PC-9 (cell line): ENCODE measurements around the gene BCL11A.

Experiments
- CTCF ChIP-seq: fragments of 200-600 bp; sonication (generic); conservative IDR thresholded peaks from 2 replicates; pipeline ENCODE4 v1.6.1; 2017; ENCODE audit warnings: mixed run types, antibody characterized with exemption, mild to moderate bottlenecking, moderate library complexity
- EZH2 ChIP-seq: fragments of 200-600 bp; sonication (generic); IDR thresholded peaks from 2 replicates; pipeline ENCODE4 v1.8.0; 2017; ENCODE audit warnings: antibody characterized with exemption, low read depth

- TF ChIP-seq CTCF: no peak
- TF ChIP-seq EZH2: no peak
Observed at GRCh38 chr2:60549928-60550177, 3.6 kb downstream of the BCL11A start.
